Measurements from ENCODE around the gene VAV3.

VAV3 gene

DNA sequence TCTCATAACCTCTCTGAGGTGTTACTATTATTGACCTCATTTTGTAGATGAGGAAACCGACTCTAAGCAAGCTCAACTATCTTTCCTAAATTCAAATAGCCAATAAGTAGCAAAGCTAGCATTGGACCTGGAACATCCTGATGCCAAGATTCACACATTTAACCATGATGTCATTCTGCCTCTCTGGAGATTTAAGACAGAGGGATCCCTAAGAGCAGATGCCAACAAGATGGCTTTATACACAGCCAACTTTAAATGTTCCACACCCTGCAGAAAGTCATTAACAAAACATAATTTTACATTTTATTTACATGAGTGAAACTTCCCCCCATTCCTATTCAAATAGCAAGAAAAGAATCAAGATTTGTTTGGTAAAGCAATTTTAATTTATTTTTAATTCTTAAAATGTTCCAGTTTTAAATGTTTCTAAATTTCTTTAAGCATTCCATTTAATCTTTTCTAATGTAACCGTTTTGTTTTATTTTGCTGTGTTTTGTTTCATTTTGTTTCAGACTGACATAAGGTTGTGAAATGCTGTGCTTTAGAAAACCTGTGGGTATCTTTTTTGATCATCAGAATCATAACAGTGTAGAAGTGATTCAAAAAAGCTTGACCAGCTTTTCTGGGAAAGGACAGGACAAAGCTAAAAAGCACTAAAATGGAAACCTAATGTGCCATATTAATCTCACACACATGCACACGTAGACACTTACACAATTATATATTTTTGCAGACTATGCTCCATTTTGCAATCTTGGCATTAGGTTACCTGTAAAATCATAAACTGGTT lies 7.6 kb upstream of the VAV3 start:
- DNase-seq: no peak

DNA sequence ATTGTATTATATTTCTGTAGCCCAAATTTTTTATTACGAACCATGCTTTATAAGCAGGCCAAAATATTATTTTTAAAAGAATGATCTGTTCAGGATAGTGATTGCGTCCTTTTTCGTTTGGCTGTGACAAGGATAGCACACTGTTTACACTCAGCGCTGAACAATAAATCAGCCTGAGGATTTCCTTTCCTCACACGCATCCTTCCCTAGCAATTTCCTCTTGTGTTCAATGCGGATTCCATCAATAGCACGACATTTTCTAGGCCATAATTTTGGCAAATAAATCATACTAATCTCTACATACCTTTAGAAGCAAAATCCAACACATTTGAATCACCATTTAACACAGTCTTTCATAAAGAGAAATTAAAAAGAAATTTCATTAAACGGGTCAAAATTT lies 1.6 kb upstream of the VAV3 start:
- no peak for DNase-seq

DNA sequence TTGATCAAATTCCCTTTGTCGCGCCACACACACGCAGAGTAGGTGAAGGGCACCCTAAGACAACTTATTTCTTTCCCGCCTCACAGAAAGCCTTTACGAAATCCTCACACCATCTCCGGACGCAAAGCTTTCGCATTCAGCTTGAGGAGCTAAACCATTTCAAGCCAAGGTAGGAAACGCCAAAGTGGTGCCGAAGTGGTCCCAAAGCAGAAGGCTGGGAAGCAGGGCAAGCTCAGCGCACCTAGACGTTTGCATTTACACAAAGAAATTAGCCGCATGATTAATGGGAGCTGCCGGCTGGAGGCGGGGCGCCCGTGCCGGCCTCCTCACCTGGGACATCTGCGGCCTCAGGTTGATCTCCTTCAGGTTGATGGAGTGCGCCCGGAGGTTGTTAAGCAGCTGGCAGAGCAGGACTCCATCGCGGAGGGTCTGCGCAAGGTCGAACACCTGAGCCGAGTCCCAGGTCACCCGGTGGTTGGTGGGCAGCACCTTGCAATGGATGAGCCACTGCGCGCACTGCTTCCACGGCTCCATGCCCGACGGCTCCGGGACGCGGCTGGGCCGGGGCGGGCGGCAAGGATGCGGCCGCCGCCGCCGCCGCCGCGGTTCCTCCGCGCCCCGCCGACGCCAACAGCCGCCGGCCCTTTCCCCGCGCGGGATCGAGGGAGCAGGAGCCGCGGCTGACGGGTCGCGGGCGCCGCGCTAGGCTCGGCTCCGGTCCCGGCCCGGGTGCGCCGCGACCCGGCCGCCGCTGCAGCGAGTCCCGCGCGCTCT lies 457 bp downstream of the VAV3 start:
- DNase-seq: no peak

DNA sequence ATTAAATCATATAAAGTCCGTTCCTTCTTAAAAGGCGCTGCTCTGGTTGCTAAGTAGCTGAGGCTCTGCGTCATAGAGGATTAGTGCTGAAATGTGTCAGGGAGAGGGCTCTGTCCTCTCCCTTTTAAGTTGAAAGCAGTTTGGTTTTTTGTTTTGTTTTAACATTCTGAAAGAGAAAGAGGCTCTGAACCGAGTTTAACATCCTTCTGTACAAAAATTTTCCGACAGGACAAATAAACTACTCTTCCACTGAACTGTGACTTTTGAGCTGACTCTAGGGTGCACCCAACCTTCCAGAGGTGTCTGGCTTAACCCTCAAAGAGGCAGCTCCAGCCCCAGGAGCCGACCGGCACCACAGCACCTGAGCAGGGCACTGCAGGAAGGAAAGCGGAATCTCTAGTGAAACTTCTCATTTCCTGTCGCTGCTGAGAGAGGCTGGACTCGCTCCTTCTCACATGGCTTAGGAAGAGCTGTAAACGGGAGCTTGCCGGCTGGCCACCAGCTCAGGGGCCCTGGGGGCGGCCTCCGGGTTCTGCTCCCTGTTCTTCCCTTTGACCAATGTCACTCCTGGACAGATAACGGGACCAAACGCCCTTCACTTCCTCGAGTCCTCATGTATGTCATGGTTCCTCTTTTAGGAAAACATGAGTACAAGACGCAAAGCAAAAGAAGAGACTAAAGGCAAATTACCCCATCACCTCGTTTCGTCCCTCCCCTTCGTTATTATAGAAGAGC lies 1.2 kb downstream of the VAV3 start:
- peak in 5 of 14 donors; percentile 2 to 9 (median 4) for DNase-seq

DNA sequence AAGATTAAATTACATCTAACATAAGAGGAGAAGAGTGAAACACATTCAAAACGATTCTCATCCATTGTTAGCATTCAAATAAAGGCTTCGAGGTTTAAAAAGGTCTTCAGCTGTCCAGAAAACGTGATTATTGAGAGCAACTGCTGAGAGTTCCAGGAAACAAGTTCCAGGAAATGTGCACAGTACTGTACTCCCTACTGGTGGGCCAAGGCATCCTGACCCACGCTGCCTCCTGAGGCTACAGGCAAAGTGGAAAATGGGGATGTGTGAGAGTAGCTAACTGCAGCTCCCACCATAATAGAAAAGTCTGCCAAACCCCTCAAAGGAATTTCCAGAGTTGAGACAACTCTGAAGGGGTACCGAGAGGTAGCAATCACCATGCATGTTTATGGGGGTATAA lies 2.0 kb downstream of the VAV3 start:
- DNase-seq: no peak

DNA sequence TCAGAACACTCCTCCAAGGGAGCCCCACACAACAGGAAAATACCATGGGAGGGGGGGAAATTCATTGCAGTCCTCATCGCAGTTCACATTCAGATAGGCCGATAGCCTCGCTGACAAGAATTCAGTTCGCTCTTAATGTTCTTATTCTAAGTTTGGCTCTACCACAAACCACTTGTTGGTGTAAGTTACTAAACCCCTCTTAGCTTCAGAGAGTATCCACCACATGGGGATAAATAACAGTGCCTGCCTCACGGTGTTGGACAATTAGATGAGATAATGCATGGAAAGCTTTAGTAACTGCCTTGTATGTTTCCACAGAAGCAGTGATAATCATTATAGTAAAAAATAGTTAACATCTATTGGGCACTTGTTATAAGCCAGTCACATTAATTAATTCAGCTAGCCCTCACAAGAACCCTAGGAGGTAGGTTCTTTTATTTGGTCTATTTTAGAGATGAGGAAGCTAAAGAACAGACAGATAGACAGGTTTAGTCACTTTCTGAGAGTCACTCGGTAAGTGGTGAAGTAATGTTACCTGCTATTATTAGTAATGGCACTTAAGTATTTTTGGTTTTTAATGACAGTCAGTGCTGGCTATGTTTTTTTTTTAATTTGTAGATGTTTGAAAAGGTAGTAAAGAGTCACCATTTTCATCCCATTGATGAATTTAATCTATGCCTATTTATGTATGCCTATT lies 10.1 kb downstream of the VAV3 start:
- no peak for DNase-seq

DNA sequence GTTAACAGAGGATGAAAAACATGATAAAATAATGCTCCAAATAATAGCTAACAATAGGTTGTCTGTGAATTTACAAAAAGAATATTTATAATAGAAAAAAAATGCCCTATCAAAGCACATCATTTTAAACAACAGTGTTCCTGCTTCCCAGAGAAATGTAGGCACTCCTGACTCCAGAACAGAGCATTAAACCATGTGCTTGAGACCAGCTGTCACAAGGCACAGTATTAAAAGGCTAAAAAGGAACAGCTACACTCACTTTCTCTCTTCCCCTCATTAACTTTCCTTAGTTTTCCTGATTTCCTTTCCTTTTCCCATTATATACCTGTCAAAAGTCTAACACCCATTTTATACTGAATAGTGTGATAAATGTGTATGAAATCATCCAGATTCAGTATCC lies 10.9 kb downstream of the VAV3 start:
- no peak for DNase-seq

DNA sequence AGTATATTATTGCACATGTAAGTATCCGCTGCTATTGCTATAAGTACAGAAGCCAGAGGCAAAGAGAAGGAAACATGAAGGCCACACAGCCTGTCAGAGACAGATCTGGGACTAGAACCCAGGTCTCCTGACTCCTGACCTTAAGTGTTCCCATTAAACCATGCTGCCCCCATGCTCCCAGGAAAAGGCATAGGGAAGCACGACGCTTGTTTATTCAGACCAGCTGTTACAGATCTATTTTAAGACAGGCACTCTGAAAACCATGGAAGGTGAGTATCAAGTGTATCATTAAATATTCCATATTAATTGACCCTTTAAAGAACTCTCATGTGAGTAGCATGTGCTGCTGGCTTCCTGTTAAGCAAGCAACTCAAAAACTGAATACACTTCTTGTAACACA lies 11.4 kb downstream of the VAV3 start:
- no peak for DNase-seq

DNA sequence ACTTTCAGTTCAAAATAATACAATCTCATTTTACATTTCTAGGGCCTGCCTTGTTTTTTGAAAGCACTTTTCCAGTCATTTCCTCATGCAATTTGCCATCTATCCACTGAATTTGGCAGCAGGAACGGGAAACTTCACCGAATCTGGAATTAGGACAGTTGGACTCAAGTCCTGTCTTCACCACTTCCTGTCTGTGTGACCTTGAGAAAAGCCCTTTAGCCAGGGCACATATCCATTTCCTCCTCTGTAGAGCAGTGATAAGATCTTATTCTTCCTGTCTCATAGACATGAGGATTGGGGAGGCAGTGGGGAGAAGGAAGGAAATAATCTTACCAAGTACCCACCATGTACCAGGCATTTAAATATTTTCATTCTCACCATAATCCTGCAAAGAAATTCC lies 12.0 kb downstream of the VAV3 start:
- no peak for DNase-seq

DNA sequence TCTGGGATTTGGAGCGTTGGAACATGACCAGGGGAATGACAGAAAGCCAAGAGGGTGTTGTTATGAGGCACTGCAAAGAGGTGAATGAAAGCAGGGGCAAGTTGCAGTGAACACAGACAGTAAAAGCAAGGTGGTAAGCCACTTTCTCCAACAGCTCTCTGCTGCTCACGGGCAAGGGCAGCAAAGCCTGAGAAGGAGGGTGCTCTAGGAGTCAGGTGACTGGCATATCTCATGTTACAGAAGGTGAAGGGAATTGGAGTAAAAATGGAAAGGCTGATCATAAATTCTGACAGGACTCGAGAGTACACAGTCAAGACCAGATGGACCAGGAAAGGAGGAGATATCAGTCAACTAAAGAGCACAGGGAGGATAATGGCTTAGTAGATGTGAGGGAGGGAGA lies 14.5 kb downstream of the VAV3 start:
- no peak for DNase-seq

DNA sequence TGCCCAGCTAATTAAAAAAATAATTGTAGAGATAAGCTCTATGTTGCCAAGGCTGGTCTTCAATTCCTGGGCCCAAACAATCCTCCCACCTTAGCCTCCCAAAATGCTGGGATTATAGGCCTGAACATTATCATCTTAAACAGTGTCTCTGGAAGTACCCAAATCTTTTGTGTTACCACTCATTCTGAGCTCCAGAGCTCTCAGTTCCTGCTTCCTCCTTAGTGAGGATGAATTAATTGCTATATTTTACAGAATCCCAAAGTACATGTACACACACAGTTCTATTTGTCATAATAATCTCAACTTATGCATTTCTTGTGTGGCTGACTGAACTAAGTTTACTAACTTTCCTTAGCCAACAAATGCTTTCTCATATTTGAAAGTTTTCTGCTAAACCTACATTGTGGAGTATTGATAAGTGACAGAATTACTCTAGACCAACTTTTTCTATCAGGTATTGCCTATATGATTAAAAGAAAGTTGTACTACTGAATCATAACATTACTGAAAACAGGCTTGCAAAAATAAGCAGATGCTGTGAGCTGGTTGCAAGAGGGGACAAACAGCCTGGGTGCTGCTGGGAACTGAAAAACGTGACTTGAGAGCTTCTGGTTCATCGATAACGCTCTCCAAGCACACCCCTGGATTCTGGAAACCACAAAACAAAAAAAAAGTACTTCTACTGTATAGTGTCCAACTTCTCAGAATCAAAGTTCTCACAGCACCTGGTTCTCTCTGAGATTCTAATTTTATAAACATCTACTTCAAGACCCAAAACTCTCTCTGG lies 15.3 kb downstream of the VAV3 start:
- no peak for DNase-seq

DNA sequence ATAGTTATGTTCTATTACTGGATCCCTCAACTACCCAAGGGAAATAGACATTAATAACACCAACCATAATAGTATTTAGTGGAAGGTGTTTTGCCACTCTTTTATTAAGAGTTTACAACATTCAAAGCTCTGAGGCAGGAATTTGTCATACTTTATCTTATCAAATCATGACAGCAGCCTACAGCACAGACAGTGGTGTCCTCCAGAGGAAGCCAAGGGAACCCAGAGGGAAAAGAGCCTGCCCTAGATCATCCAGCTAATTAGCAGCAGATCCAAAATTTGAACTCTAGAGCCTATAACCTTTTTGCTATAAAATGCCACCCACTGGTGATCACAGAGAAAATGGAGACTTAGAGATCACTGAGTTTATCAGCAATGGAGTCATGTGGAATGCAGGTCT lies 18.2 kb downstream of the VAV3 start:
- no peak for DNase-seq

DNA sequence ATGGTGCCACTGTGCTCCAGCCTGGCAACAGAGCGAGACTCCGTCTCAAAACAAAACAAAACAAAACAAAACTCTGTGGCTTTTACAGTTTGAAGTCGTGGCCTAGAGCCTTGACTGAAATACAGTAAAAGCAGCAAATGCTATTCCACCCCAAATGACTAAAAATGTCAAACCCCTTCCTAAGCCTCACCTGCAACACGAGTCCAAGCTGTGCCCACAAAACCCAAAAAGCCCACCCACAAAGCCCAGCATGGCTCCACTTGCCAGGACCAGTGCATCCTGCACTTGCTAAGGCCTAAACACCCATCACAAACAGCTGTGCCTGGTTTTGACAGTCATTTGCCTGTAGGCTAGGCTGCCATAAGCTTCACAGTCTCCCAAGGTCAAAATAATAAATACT lies 21.3 kb downstream of the VAV3 start:
- DNase-seq: no peak

DNA sequence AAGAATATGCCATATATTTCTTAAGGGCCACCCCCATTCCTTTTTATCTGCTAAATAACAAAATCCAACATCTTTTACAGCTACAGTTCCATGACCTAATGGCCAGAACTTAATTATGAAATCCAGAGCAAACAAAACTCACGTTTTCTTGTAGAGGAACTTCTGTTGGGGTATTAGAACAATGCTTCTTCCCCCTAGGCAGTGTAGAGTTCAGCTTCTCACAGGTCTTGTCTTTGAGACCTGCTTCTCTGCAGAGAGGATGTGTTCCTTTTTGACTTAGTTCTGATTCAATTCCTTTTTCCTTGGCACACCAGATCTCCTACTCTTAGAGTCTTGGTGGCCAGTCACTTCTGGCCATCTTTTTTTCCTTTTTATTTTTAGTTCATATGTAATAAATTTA lies 22.2 kb downstream of the VAV3 start:
- DNase-seq: no peak

DNA sequence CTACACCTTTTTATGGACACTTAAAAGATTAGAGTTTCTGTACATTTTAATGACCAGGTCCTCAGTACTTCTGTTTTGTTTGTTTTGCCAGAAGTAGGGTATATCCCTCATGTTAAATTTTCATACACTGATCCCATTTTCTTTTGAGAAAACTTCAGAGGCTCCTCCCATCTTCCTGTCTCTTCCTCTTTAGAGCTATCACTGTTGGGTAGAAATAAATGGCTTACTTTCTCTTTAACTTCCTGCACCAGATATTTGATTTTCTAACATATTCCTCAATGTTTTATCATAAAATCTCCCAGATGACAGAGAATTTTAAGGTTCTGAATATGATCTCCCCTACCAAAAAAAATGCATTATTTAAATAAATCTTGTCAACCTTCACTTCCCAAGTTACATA lies 23.4 kb downstream of the VAV3 start:
- DNase-seq: no peak

DNA sequence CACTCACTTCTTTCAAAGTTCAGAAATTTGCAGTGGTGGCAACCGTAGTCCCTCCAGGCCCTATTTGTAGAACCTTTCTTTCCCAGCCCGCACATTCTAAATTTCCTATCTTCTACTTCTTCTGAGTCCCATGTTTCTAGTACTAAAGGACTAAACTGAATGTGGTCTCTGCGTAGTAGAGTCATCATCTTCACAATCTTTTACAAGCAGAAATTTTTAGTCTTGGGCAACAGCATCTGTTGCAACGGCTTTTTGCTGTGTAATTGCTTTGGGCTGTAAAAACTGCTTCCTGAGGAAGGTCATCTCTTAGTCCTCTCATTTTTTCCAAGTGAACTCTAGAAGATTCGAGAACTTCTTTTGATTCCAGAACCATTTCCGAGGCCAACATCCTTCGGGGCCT lies 23.9 kb downstream of the VAV3 start:
- no peak for DNase-seq

DNA sequence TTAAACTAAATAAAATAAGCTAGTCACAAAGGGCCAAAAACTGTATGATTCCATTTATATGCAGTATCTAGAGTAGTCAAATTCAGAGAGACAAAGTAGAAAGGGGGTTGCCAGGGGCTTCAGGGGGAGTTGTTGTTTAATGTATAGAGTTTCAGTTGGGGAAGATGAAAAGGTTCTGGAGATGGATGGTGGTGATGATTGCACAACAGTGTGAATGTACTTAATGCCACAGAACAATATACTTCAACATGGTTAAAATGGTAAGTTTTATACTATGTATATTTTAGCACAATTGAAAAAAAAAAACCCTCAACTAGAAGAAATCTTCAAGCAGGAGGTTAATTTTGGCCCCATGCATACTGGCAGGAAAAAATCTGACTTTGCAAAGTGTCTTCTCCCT lies 24.3 kb downstream of the VAV3 start:
- no peak for DNase-seq

DNA sequence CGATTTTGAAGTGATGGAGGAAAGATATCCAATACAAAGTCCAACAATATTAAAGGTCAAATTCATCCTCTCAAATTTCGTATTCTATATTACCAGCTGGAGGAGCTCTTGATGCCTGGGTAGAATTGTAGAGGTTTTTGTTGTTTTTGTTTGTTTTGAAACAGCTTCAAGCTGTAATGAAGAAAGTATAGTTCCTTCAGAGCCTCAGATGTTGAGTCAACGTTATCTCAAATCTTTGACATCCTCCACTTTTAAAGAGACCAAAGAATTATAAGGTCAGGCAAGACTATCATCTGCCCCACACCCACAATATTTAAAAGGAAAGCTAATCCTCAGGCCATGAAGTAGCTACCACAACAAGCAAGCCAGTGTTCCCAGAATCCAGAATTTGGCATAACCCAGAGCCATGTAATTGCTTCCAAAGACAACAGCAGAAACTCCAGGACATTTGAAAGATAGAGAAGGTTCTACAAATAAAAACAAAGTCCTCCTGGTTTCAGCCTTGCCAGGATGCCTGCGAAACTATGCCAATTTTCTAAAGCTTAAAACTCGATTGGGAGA lies 24.9 kb downstream of the VAV3 start:
- DNase-seq: no peak

DNA sequence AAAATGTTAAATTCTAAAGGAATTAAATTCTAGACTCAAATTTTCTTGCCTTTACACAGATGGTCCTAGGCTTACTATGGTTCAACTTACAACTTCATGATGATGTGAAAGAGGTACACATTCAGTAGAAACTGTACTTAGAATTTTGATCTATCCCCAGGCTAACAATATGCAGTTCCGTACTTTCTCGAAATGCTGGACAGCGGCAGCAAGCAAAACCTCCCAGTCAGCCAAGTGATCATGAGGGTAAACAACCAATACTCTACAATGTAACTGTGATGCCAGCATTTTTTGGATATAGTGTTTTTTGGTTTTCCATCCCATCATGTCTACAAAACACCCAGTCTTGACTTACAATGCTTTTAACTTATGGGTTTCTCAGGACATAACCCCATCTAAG lies 25.7 kb downstream of the VAV3 start:
- no peak for DNase-seq

DNA sequence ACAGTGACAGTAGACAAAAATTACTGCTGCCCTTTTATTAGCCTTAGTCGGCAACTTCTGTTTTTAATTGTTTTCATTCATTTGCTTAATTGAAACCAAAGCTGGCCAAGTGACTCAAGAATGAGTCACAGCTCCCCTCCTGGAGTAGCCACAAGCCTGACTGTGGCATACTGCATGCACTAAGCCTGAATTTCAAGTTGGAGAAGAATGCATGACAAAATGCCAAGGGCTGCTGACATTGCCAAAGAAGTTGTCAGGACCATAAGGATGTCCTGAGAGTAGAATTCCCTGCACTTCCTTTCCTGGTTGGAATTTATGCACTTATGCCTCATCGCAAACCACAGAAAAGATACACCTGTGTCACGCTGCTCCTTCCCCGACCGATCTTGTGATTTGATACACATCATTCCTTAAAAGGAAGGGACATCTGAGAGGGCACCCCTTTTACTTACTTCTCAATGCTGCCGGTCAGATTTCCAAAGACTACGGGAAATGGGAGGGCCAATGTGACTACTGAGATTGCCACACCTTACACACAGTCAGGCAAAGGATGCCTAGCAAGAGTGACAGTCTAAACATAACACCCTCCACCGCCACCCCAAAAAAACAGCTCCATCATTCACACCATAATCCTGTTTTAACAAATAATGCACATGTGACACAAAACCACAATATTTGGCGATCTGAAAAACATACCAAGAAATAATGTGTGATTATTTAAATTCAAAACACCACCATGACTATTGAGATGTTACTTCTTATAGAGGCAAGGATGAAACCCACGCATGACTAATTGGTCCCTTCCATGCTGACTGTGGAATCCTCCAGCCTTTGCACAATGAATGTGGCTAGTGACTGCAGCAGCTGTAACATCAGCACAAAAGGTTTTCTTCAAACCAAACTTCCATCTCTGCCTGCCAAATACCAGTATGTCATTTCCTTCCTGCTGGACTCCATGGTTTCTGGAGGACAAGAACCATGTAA lies 28.2 kb downstream of the VAV3 start:
- peak in 3 of 14 donors; percentile 3 to 11 (median 5) for DNase-seq
